ENCODE measurements around the gene SLC5A1. TPM values are rescaled to one million over a fixed set of nuclear protein-coding genes. Genes with fewer than 3 reads are reported as not detected.

Gene SLC5A1
- polyA plus RNA-seq, 1 experiment: not detected

GRCh38 chr22:32083000-32083399, 39.9 kb downstream of the SLC5A1 start:
- TF ChIP-seq CTCF (IDR thresholded peaks at IDR 0.05; ENCODE audit: insufficient read depth, low read depth, low read length): no peak
- no peaks in the 10 kb centered on the region for H3K36me3 ChIP-seq (ENCODE audit: control insufficient read depth, insufficient read depth, low read length)
- DNase-seq (ENCODE audit: low read depth): no peak
- ChIA-PET POLR2A (no interaction called here), CTCF (interaction anchor here (0.6 to 7.0 kb wide), 4 partner anchors 8 to 112 kb away, joined by 3 to 101 read pairs (median 3); no protein-coding TSS in a partner anchor)
- H3K4me3 ChIP-seq (ENCODE audit: low read depth, low read length): no peak overlapping the region
- H3K27me3 ChIP-seq (ENCODE audit: control insufficient read depth, insufficient read depth, low read length): no peaks in the 10 kb centered on the region

- ChIA-PET CTCF (interaction anchor here (0.6 to 7.0 kb wide), 2 partner anchors 51 to 107 kb away, joined by 3 to 101 read pairs; no protein-coding TSS in a partner anchor), POLR2A (no interaction called here)
- Histone ChIP-seq H3K27me3 (ENCODE audit: control insufficient read depth, insufficient read depth, low read length) (no peaks in the 10 kb centered on the region), H3K36me3 (ENCODE audit: control insufficient read depth, insufficient read depth, low read length) (no peaks in the 10 kb centered on the region), H3K4me3 (ENCODE audit: low read depth, low read length) (no peak overlapping the region)
- no peak for DNase-seq (ENCODE audit: low read depth)
- no peak for TF ChIP-seq CTCF (IDR thresholded peaks at IDR 0.05; ENCODE audit: insufficient read depth, low read depth, low read length)
Measured at GRCh38 chr22:32083814-32084213, 40.8 kb downstream of the SLC5A1 start.

- no peak overlapping the region for H3K4me3 ChIP-seq (ENCODE audit: low read depth, low read length)
- no peak for TF ChIP-seq CTCF (IDR thresholded peaks at IDR 0.05; ENCODE audit: insufficient read depth, low read depth, low read length)
- H3K27me3 ChIP-seq (ENCODE audit: control insufficient read depth, insufficient read depth, low read length): peaks cover 2% of the 10 kb centered on the region; the same call in 1 of the 2 replicates
- H3K36me3 ChIP-seq (ENCODE audit: control insufficient read depth, insufficient read depth, low read length): no peaks in the 10 kb centered on the region
- ChIA-PET CTCF (no interaction called here), POLR2A (no interaction called here)
- DNase-seq (ENCODE audit: low read depth): no peak
Measured at GRCh38 chr22:32088084-32088483, 45.0 kb downstream of the SLC5A1 start.

- no peaks in the 10 kb centered on the region; the same call in 1 of the 2 replicates for H3K27me3 ChIP-seq (ENCODE audit: control insufficient read depth, insufficient read depth, low read length)
- no peaks in the 10 kb centered on the region for H3K36me3 ChIP-seq (ENCODE audit: control insufficient read depth, insufficient read depth, low read length)
- DNase-seq (ENCODE audit: low read depth): no peak
- TF ChIP-seq CTCF (IDR thresholded peaks at IDR 0.05; ENCODE audit: insufficient read depth, low read depth, low read length): no peak
- ChIA-PET POLR2A (no interaction called here), CTCF (no interaction called here)
- H3K4me3 ChIP-seq (ENCODE audit: low read depth, low read length): no peak overlapping the region
Measured at GRCh38 chr22:32097018-32097417, 54.0 kb downstream of the SLC5A1 start.

- POLR2A ChIA-PET: no interaction called here
Measured at GRCh38 chr22:32097881-32098499, 54.9 kb downstream of the SLC5A1 start.

More at GRCh38 chr22:32097881-32098499, 54.9 kb downstream of the SLC5A1 start:
- no peak for DNase-seq (ENCODE audit: low read depth)
- Histone ChIP-seq H3K36me3 (ENCODE audit: control insufficient read depth, insufficient read depth, low read length) (no peaks in the 10 kb centered on the region), H3K27me3 (ENCODE audit: control insufficient read depth, insufficient read depth, low read length) (no peaks in the 10 kb centered on the region; the same call in 1 of the 2 replicates), H3K4me3 (ENCODE audit: low read depth, low read length) (no peak overlapping the region)
- no peak for TF ChIP-seq CTCF (IDR thresholded peaks at IDR 0.05; ENCODE audit: insufficient read depth, low read depth, low read length)
- CTCF ChIA-PET: no interaction called here

All from BJ (cell line).